Naive thymus-derived CD8-positive, alpha-beta T cell (primary cell): ENCODE data around the gene NEO1. TPM values are rescaled to one million over a fixed set of nuclear protein-coding genes. Genes with fewer than 3 reads are reported as not detected.
A peak's percentile ranks its signal among the peaks of the same experiment; 100 is the strongest.
"Not testable (repeated sequence)": the region's sequence is repeated elsewhere in the genome, so short reads cannot be mapped to it uniquely, and the experiment has no call there.

Experiments
- ATAC-seq, 2 donors: fragments of 150-1000 bp; cut with Tn5 transposase in 1 of 2; sonication (Bioruptor Pico), chemical (Tn5 transposase) in 1 of 2; 1 replicate in 1 of 2; 2 replicates in 1 of 2; pipeline ENCODE4 v1.10.0; 2021; ENCODE audit warnings: mild to moderate bottlenecking in 2 of 2, moderate library complexity in 2 of 2
- POLR2A ChIA-PET: fragments of 350-600 bp; sonication (Branson Sonifier 250); formaldehyde crosslinking; loops from one replicate; lab custom pipeline; 2021; ENCODE audit warnings: antibody characterized with exemption; lab: Charles Lee
- DNase-seq, 10 donors: peaks; one replicate each; pipeline versions ENCODE4 v3.0.0 to v3.0.0-alpha.2; 2020 to 2022
- H3K27ac Mint-ChIP-seq, 10 donors: one replicate each; pipeline ENCODE4 v1.8.0; 2020 to 2022; ENCODE audit warnings: mild to moderate bottlenecking in 10 of 10, mixed read lengths in 10 of 10, moderate library complexity in 4 of 10, inconsistent platforms in 1 of 10
- H3K27me3 Mint-ChIP-seq, 5 donors: one replicate each; pipeline ENCODE4 v1.8.0; 2021 to 2022; ENCODE audit warnings: mixed read lengths in 5 of 5
- H3K36me3 Mint-ChIP-seq, 3 donors: one replicate each; pipeline ENCODE4 v1.8.0; 2020 to 2022; ENCODE audit warnings: mixed read lengths in 3 of 3, mild to moderate bottlenecking in 2 of 3, inconsistent platforms in 1 of 3
- H3K4me1 Mint-ChIP-seq, 4 donors: one replicate each; pipeline ENCODE4 v1.8.0; 2021 to 2022; ENCODE audit warnings: mixed read lengths in 4 of 4
- H3K4me3 Mint-ChIP-seq, 10 donors: one replicate each; pipeline ENCODE4 v1.8.0; 2020 to 2022; ENCODE audit warnings: mild to moderate bottlenecking in 10 of 10, mixed read lengths in 10 of 10, moderate library complexity in 6 of 10, inconsistent platforms in 1 of 10
- H3K9me3 Mint-ChIP-seq, 9 donors: one replicate each; pipeline ENCODE4 v1.8.0; 2020 to 2022; ENCODE audit warnings: mixed read lengths in 9 of 9, mild to moderate bottlenecking in 3 of 9, inconsistent platforms in 1 of 9, moderate library complexity in 1 of 9
- polyA plus RNA-seq, 3 donors: library from polyadenylated mRNA; unstranded; fragments of 300-500 nt; fragmentation: Illumina TruSeq; gene quantifications; one replicate each; pipeline ENCODE4 v1.2.3, GENCODE V29; 2021
- total RNA-seq, 8 experiments: library from RNA in 2 of 8; stranded (reverse) in 2 of 8; gene quantifications; one replicate each; pipeline ENCODE4 v1.2.3 and lab custom pipeline; 2021 to 2026

Gene NEO1
- total and polyA plus RNA-seq, 5 experiments from 2014 or later = 1.7 to 8.5 (median 2.8) TPM

DNA sequence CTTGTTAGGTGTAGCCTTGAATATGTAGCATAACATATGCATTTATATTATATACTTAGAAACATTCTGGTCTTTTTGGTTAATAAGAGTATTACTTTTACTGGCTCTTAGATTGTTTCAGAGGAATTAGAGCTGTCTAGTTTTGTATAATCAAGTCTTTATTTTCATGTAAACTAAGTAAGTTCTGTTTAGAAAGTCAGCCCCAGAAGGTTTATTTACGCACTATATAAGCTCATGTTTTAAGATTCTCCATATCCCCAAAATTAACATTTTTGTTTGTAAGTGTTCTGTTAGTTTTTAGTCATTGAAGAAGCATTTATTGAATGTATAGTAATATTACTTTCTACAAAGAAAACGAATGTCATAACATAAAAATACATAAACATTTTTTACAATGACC, 158.4 kb downstream of the NEO1 start:
- Mint-ChIP-seq H3K4me3 (no peak overlapping the region), H3K27me3 (peaks cover 0 to 7% (median 2%) of the 10 kb centered on the region in 5 donors), H3K9me3 (peaks cover 0 to 25% (median 4%) of the 10 kb centered on the region in 9 donors), H3K4me1 (no peaks in the 10 kb centered on the region), H3K27ac (no peak overlapping the region), H3K36me3 (peaks cover 1 to 5% (median 2%) of the 10 kb centered on the region in 3 donors)
- ATAC-seq (no peak), DNase-seq (no peak)
- POLR2A ChIA-PET = no interaction called here

DNA sequence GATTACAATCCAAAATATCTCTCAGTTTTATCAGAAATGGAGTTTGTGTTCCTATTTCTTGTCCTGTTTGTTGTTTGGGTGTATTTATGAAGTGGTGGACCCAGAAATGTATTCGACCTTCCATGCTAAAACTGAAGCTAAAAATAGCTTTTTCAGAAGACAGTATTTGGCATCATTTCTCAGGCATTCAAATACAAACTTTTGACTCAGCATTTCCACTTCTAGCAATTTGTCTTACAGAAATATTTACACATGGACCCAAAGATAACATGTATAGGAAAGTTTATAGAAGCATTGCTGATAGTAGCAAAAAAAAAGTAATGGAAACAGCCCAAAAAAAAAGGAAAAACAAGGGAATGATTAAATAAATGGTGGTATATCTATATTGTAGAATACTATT, 160.2 kb downstream of the NEO1 start:
- peak overlapping the region in 1 of 10 donors; percentile 0 for H3K27ac Mint-ChIP-seq
- peaks cover 0 to 2% (median 0%) of the 10 kb centered on the region in 3 donors for H3K36me3 Mint-ChIP-seq
- H3K27me3 Mint-ChIP-seq = peaks cover 0 to 3% (median 0%) of the 10 kb centered on the region in 5 donors
- no peak for ATAC-seq
- no peak overlapping the region for H3K4me3 Mint-ChIP-seq
- no peak for DNase-seq
- H3K4me1 Mint-ChIP-seq = no peaks in the 10 kb centered on the region
- POLR2A ChIA-PET = interaction anchor here (0.6 kb wide), 1 partner anchor 116 kb away, joined by 8 read pairs; no protein-coding TSS in a partner anchor
- peaks cover 0 to 29% (median 6%) of the 10 kb centered on the region in 9 donors for H3K9me3 Mint-ChIP-seq

DNA sequence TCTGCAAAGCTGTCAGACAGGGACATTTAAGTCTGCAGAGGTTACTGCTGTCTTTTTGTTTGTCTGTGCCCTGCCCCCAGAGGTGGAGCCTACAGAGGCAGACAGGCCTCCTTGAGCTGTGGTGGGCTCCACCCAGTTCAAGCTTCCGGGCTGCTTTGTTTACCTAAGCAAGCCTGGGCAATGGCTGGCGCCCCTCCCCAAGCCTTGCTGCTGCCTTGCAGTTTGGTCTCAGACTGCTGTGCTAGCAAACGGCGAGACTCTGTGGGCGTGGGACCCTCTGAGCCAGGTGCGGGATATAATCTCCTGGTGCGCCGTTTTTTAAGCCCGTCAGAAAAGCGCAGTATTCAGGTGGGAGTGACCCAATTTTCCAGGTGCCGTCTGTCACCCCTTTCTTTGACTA, 169.2 kb downstream of the NEO1 start:
- POLR2A ChIA-PET, ATAC-seq, H3K27me3 Mint-ChIP-seq, DNase-seq, H3K4me1 Mint-ChIP-seq, H3K4me3 Mint-ChIP-seq, H3K27ac Mint-ChIP-seq, H3K36me3 Mint-ChIP-seq: not testable (repeated sequence)
- peaks cover 0 to 19% (median 9%) of the 10 kb centered on the region in 9 donors for H3K9me3 Mint-ChIP-seq

DNA sequence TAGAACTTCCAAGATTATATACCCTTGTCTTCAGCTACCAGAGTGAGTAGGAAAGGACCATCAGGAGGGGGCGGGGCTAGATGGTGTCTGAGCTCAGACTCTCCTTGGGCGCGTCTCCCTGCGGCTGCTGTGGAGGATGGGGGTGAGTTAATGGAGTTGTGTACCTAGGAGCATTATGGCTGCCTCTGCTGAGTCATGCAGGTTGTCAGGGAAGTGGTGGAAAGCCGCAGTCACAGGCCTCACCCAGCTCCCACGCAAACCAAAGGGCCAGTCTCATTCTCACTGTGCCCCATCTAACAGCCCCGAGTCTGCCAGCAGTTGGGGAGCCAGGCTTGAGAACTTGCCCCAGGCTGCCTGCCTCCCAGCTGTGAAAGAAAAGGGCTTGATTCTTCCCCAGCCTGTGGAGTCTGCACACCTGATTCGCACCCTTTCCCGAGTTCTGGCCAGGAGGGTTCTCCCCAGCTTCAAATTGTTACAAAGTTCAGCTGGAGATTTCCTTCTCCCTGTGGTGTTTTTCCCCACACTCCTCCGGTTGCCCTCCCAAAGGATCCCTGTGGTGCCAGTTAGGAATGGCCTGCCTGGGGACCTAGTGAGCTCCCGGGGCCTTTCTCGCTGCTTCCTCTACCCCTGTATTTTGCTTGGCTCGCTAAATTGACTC, 173.2 kb downstream of the NEO1 start:
- POLR2A ChIA-PET = no interaction called here
- no peak for ATAC-seq
- peaks cover 0 to 19% (median 7%) of the 10 kb centered on the region in 9 donors for H3K9me3 Mint-ChIP-seq
- H3K27me3 Mint-ChIP-seq = peaks cover 0 to 7% (median 1%) of the 10 kb centered on the region in 5 donors
- H3K36me3 Mint-ChIP-seq = peaks cover 3 to 13% (median 9%) of the 10 kb centered on the region in 3 donors
- no peak for DNase-seq
- H3K4me3 Mint-ChIP-seq = no peak overlapping the region
- no peaks in the 10 kb centered on the region for H3K4me1 Mint-ChIP-seq
- H3K27ac Mint-ChIP-seq = no peak overlapping the region

DNA sequence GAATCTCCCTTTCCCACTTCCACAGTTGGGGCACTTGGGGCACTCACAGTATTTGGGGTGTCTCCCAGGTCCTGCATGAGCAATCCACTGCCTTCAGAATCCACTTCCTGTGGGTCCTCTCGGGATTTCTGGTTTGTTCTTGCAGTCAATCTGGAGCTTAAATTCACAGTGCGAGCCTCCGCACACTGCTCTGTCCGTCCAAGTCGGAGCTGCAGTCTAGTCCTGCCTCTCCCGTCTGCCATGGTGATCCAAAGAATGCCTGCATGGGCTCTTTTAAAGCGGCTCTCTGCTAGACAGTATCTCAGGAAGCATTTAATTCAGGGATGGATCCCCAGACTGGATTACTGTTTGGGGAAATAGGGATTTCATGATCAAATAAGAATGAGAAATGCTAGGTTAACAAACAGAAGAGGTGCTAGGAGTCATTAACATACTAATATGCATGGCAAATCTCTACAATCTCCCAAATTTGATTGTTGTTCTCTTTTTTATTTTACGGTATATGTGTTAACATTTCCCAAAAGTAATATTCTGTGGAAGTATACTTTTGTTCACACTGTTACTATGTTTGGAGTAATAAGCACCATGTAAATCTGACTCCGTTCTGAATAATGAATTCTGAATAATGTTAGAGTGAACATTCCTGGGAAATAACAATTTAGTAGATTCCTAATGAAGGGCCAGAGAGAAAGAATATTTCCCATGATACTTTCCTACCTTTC, 174.0 kb downstream of the NEO1 start:
- Mint-ChIP-seq H3K27ac (no peak overlapping the region), H3K4me1 (no peaks in the 10 kb centered on the region), H3K9me3 (peaks cover 0 to 19% (median 7%) of the 10 kb centered on the region in 9 donors), H3K4me3 (no peak overlapping the region), H3K27me3 (peaks cover 0 to 7% (median 1%) of the 10 kb centered on the region in 5 donors), H3K36me3 (peaks cover 2 to 13% (median 9%) of the 10 kb centered on the region in 3 donors)
- ATAC-seq = no peak
- POLR2A ChIA-PET = no interaction called here
- DNase-seq = no peak

DNA sequence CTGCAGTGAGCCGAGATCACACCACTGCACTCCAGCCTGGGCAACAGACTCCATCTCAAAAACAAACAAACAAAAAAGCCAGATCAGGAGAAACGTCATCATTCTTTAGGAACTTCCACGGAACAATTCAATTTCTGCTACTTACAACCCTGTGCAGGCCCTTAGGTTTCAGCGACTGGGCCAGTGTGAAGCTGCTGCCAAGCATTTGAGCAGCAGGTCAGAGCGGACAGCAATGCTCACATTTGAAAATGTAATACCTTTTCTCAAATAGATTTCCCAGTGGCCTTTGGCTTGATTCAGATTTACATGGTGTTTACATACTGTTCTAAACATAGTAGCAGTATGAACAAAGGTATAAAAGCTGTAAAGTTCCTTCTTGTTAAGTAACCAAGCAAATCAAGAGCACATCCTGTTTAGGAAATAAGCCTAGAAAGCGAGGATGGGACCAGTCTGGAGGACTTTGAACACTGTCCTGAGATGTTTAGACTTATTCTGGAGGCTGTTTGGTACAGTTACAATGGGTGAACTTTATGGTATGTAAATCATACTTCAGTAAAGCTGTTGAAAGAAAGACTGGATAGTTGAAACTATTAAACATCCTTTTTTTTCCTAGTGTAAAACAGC, 175.3 kb downstream of the NEO1 start:
- Mint-ChIP-seq H3K27ac (no peak overlapping the region), H3K36me3 (peaks cover 2 to 9% (median 5%) of the 10 kb centered on the region in 3 donors), H3K4me1 (no peaks in the 10 kb centered on the region), H3K4me3 (no peak overlapping the region), H3K27me3 (peaks cover 0 to 4% (median 3%) of the 10 kb centered on the region in 5 donors), H3K9me3 (peaks cover 0 to 13% (median 3%) of the 10 kb centered on the region in 9 donors)
- POLR2A ChIA-PET = no interaction called here
- DNase-seq = no peak
- ATAC-seq = no peak

DNA sequence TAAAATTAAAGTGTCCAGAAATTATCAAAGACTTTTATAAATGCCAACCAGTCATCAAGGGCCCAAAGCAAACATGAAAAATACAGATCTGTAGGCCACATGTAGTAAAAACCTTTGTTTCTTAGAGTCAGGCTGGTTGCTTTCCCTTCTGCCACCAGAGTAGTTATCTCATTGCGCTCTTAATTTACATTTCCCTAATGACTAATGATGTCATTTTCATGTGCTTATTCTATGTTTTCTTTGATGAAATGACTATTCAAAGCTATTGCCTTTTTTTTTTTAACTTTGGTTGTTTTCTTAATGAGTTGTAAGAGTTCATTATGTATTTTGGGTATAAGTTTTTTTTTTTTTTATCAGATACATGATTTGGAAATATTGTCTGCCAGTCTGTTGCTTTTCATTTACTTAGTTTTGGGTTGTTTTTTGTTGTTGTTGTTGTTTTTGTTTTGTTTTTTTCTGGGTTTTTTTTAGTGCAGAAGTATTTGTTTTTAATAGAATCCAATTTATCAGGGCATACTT, 175.9 kb downstream of the NEO1 start:
- ATAC-seq (no peak), DNase-seq (no peak)
- no peaks in the 10 kb centered on the region for H3K4me1 Mint-ChIP-seq
- H3K4me3 Mint-ChIP-seq = no peak overlapping the region
- peak overlapping the region in 1 of 10 donors; percentile 10 for H3K27ac Mint-ChIP-seq
- POLR2A ChIA-PET = no interaction called here
- peaks cover 0 to 9% (median 0%) of the 10 kb centered on the region in 9 donors for H3K9me3 Mint-ChIP-seq
- H3K36me3 Mint-ChIP-seq = peaks cover 0 to 5% (median 5%) of the 10 kb centered on the region in 3 donors
- H3K27me3 Mint-ChIP-seq = peaks cover 0 to 4% (median 0%) of the 10 kb centered on the region in 5 donors

DNA sequence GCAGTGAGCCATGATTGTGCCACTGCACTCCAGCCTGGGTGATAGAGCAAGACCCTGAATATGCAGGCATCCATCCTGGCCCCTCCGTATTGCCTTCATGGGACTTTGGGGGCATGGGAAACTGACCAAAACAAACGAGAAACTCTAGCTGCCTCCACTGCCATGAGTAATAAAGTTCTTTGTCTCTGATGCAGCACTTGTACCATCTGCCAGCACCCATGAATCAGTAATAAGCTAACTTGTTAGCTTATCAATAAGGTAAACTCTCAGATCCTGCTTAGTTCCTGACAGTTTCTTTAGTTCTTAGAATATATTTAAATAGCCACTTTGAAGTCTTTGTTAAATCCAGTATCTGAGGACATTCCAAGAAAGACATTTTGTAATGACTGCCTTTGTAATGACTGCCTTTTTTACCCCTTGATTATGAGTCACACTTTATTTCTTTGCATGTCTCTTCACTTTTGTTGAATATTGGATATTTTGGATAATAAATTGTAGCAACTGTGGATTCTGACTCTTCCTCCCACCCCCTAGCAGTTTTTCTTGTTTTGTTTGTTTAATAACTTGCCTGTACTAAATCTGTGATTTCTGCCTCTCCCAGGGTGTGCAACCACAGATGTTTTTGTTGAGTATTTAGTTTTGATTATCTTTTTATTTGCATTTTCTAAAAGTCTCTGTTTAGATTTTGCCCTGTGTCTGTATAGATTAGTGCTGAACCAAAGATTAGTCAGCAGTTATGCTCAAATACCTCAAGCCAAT, 179.6 kb downstream of the NEO1 start:
- Mint-ChIP-seq H3K4me3 (no peak overlapping the region), H3K9me3 (peaks cover 0 to 3% (median 0%) of the 10 kb centered on the region in 9 donors), H3K36me3 (peaks cover 0 to 5% (median 0%) of the 10 kb centered on the region in 3 donors), H3K27ac (no peak overlapping the region), H3K4me1 (no peaks in the 10 kb centered on the region), H3K27me3 (peaks cover 0 to 4% (median 0%) of the 10 kb centered on the region in 5 donors)
- POLR2A ChIA-PET = no interaction called here
- ATAC-seq = no peak
- DNase-seq = no peak

DNA sequence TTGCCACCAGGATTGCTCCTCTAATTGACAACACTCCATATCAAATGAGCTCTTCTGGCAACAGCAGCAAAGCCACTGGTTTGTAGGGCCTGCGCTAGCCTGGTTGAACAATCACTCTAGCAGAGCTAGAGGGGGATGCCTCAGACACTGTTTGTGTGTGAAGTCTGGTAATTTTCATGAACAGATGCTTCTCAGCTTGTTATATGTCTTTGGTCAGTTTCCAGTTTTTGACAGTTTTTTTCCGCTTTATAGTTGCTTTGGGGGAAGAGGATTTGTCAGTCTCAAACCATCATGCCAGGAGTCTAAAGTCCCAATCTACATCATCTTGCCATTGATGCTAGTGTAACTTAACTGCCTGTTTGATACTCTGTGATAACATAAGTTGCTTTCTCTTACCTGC, 180.5 kb downstream of the NEO1 start:
- Mint-ChIP-seq H3K4me1 (no peaks in the 10 kb centered on the region), H3K27ac (no peak overlapping the region), H3K27me3 (peaks cover 0 to 4% (median 0%) of the 10 kb centered on the region in 5 donors), H3K9me3 (peaks cover 0 to 3% (median 0%) of the 10 kb centered on the region in 9 donors), H3K36me3 (peaks cover 0 to 5% (median 0%) of the 10 kb centered on the region in 3 donors), H3K4me3 (no peak overlapping the region)
- ATAC-seq (no peak), DNase-seq (no peak)
- POLR2A ChIA-PET = no interaction called here

DNA sequence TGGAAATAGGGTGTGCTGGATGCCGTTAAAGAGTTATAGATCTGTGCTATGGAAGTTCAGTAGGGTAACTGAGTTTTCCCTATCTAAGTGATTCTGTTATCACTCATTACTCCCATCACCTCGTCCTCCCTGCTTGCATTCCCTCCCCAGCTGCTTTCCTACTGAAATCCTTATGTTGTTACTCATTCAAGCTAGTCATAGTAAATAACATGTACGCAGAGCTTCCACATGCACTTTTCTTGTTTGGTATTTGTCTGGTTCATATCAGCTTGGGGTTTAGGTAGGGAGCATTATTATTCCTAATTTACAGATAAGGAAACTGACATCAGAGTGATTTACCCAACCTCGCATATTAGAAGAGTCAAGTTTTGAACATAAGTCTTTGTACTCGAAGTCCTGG, 181.4 kb downstream of the NEO1 start:
- ATAC-seq = no peak
- H3K27me3 Mint-ChIP-seq = peaks cover 0 to 4% (median 0%) of the 10 kb centered on the region in 5 donors
- H3K27ac Mint-ChIP-seq = no peak overlapping the region
- peaks cover 0 to 5% (median 0%) of the 10 kb centered on the region in 3 donors for H3K36me3 Mint-ChIP-seq
- peaks cover 0 to 3% (median 0%) of the 10 kb centered on the region in 9 donors for H3K9me3 Mint-ChIP-seq
- no peaks in the 10 kb centered on the region for H3K4me1 Mint-ChIP-seq
- H3K4me3 Mint-ChIP-seq = no peak overlapping the region
- POLR2A ChIA-PET = no interaction called here
- no peak for DNase-seq

DNA sequence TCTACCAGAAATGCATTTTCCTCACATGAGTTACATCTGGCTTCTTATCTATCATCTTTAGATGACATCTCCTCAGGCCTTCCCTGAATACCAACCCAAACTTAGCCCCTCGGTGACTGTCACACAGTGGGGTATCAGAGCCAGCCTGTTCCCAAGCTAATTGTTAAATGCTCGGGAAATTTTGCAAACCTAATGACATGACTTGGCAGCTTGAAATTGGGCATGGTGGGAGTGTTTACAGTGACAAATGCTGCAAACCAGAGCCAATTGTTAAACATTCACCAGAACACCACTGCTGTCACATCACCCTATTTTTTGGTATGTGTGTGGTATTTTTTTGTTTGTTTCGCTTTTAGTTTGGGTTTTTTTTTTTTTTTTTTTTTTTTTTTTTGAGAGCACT, 185.6 kb downstream of the NEO1 start:
- Mint-ChIP-seq H3K9me3 (no peaks in the 10 kb centered on the region), H3K27me3 (peaks cover 0 to 4% (median 0%) of the 10 kb centered on the region in 5 donors), H3K36me3 (no peaks in the 10 kb centered on the region), H3K4me1 (no peaks in the 10 kb centered on the region), H3K27ac (no peak overlapping the region), H3K4me3 (no peak overlapping the region)
- ATAC-seq = no peak
- DNase-seq = no peak
- POLR2A ChIA-PET = no interaction called here

DNA sequence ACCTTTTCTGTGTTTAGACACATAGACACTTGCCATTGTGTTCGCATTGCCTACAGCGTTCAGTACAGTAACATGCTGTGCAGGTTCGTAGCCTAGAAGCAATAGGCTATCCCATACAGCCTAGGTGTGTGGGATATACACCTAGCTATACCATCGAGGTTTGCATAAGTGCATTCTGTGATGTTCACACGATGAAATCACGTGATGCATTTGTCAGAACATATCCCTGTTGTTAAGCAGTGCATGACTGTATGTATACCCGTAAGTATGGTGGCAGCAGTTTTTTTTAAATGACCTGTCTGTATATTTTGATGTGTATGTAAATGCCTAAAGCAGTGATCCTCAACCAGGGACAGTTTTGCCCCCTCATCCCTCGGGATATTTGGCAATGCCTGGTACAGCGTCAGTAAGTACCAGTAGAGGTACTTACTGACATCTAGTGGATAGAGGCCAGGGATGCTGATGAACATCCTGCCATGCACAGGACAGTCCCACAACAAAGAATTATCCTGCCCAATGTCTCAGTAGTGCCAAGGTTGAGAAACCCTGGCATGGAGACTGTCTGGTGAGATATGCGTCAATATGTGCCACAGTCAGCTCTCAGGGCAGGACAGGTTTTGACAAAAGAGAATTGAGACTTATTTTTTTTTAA, 187.4 kb downstream of the NEO1 start:
- Mint-ChIP-seq H3K9me3 (no peaks in the 10 kb centered on the region), H3K36me3 (peaks cover 0 to 7% (median 0%) of the 10 kb centered on the region in 3 donors), H3K4me3 (no peak overlapping the region), H3K4me1 (no peaks in the 10 kb centered on the region), H3K27ac (no peak overlapping the region), H3K27me3 (peaks cover 0 to 4% (median 0%) of the 10 kb centered on the region in 5 donors)
- ATAC-seq = no peak
- POLR2A ChIA-PET = no interaction called here
- no peak for DNase-seq
